NCI-H128 (cell line): ENCODE measurements around the gene NUP214.
"Not testable (repeated sequence)": the region's sequence is repeated elsewhere in the genome, so short reads cannot be mapped to it uniquely, and the experiment has no call there.

Experiments
- DNase-seq: peaks from one replicate; lab custom pipeline; 2025; ENCODE audit not compliant: unreplicated experiment; lab: John Stamatoyannopoulos, UW

NUP214 gene

GRCh38 chr9:131116281-131117120 lies 8.9 kb upstream of the NUP214 start:
- DNase-seq, result no peak

- no peak for DNase-seq
Observed at GRCh38 chr9:131117121-131117761, 8.1 kb upstream of the NUP214 start.

GRCh38 chr9:131117762-131118145 lies 7.6 kb upstream of the NUP214 start:
- DNase-seq, result no peak

- DNase-seq, result no peak
Observed at GRCh38 chr9:131119600-131119999, 5.8 kb upstream of the NUP214 start.

GRCh38 chr9:131120620-131121228 lies 4.7 kb upstream of the NUP214 start:
- DNase-seq, result no peak

- DNase-seq, result no peak
Observed at GRCh38 chr9:131121346-131121745, 4.0 kb upstream of the NUP214 start.

GRCh38 chr9:131122158-131122557 lies 3.2 kb upstream of the NUP214 start:
- no peak for DNase-seq

- DNase-seq, result no peak
Observed at GRCh38 chr9:131125038-131125287, 423 bp upstream of the NUP214 start.

- no peak for DNase-seq
Observed at GRCh38 chr9:131126059-131126426, 657 bp downstream of the NUP214 start.

- DNase-seq, result no peak
Observed at GRCh38 chr9:131129183-131129582, 3.8 kb downstream of the NUP214 start.

GRCh38 chr9:131138676-131139075 lies 13.3 kb downstream of the NUP214 start:
- DNase-seq, result no peak

GRCh38 chr9:131140112-131140511 lies 14.7 kb downstream of the NUP214 start:
- DNase-seq, result no peak

GRCh38 chr9:131140550-131140949 lies 15.2 kb downstream of the NUP214 start:
- DNase-seq, result no peak

- no peak for DNase-seq
Observed at GRCh38 chr9:131142160-131142559, 16.8 kb downstream of the NUP214 start.

GRCh38 chr9:131144201-131144600 lies 18.8 kb downstream of the NUP214 start:
- DNase-seq, result no peak

GRCh38 chr9:131145245-131145644 lies 19.9 kb downstream of the NUP214 start:
- no peak for DNase-seq

GRCh38 chr9:131146186-131146585 lies 20.8 kb downstream of the NUP214 start:
- no peak for DNase-seq

GRCh38 chr9:131148276-131148675 lies 22.9 kb downstream of the NUP214 start:
- DNase-seq, result no peak

- no peak for DNase-seq
Observed at GRCh38 chr9:131148966-131149687, 23.7 kb downstream of the NUP214 start.

GRCh38 chr9:131149688-131150053 lies 24.3 kb downstream of the NUP214 start:
- DNase-seq, result no peak

- DNase-seq, result no peak
Observed at GRCh38 chr9:131153595-131153994, 28.2 kb downstream of the NUP214 start.

- DNase-seq, result not testable (repeated sequence)
Observed at GRCh38 chr9:131158673-131159072, 33.3 kb downstream of the NUP214 start.
